Endothelial cell of umbilical vein (primary cell): ENCODE measurements around the gene RTP1. TPM values are rescaled to one million over a fixed set of nuclear protein-coding genes. Genes with fewer than 3 reads are reported as not detected.

ENCODE experiments used
- BruUV-seq: library from RNA; stranded (reverse); fragments of 400-500 nt; replicated peaks from 2 replicates; lab custom pipeline; 2021; lab: Mats Ljungman, UMichigan
- CTCF ChIA-PET: fragments of 300-600, 350-600 bp; sonication (Branson Sonifier 250); formaldehyde crosslinking; loops from one replicate; lab custom pipeline; 2021; ENCODE audit warnings: antibody characterized with exemption, inconsistent platforms; lab: Charles Lee
- POLR2A ChIA-PET: fragments of 300-600, 350-600 bp; sonication (Branson Sonifier 250); formaldehyde crosslinking; loops from one replicate; lab custom pipeline; 2021; ENCODE audit warnings: antibody characterized with exemption, inconsistent platforms; lab: Charles Lee
- DNase-seq: peaks from one replicate; pipeline ENCODE4 v3.0.0-alpha.2; 2011; ENCODE audit warnings: low read depth, low spot score
- FAIRE-seq: peaks from 2 replicates; lab custom pipeline; 2011; peaks lifted over from hg19 to GRCh38; lab: Jason Lieb, UNC
- H2AFZ ChIP-seq: 2 replicates; pipeline ENCODE4 v1.6.0; 2012; ENCODE audit warnings: low read depth, low read length, control low read depth, inconsistent platforms
- H3K27ac ChIP-seq: 2 replicates; pipeline ENCODE4 v1.5.1; 2011; ENCODE audit warnings: low read depth, mild to moderate bottlenecking, control low read depth, low read length, moderate library complexity; ENCODE audit not compliant: insufficient read depth
- H3K27me3 ChIP-seq, 2 experiments: 2 replicates each; pipeline versions ENCODE4 v1.6.0 to v1.6.1; 2011; ENCODE audit warnings: low read length in 2 of 2, mixed read lengths in 1 of 2; ENCODE audit not compliant: control insufficient read depth in 2 of 2, insufficient read depth in 2 of 2
- H3K36me3 ChIP-seq, 2 experiments: 2 replicates in 1 of 2; 3 replicates in 1 of 2; pipeline ENCODE4 v1.5.1; 2011; ENCODE audit warnings: low read length in 2 of 2, mild to moderate bottlenecking in 1 of 2, moderate library complexity in 1 of 2; ENCODE audit not compliant: control insufficient read depth in 2 of 2, insufficient read depth in 2 of 2; ENCODE audit errors: extremely low read depth in 1 of 2
- H3K4me1 ChIP-seq: 3 replicates; pipeline ENCODE4 v1.5.1; 2011; ENCODE audit warnings: mild to moderate bottlenecking, low read length; ENCODE audit not compliant: control insufficient read depth, insufficient read depth; ENCODE audit errors: extremely low read depth
- H3K4me2 ChIP-seq: 2 replicates; pipeline ENCODE4 v1.6.1; 2011; ENCODE audit warnings: low read length, control low read depth, mixed read lengths; ENCODE audit not compliant: insufficient read depth
- H3K4me3 ChIP-seq, 3 experiments: fragments of 200-600 bp in 1 of 3; sonication (generic), shearing (Covaris generic) in 1 of 3; replicated peaks in 1 of 3; 2 replicates each; pipeline ENCODE4 v1.5.1; 2011 to 2016; ENCODE audit warnings: control low read depth in 3 of 3, low read length in 3 of 3, mild to moderate bottlenecking in 2 of 3, inconsistent platforms in 1 of 3, low read depth in 1 of 3, moderate library complexity in 1 of 3; ENCODE audit not compliant: insufficient read depth in 1 of 3
- H3K79me2 ChIP-seq: 2 replicates; pipeline ENCODE4 v1.6.0; 2012; ENCODE audit warnings: low read length, inconsistent platforms; ENCODE audit not compliant: control insufficient read depth, insufficient read depth
- H3K9ac ChIP-seq: replicated peaks from 2 replicates; pipeline ENCODE3; 2011; ENCODE audit warnings: low read length, control low read depth; ENCODE audit not compliant: insufficient read depth; ENCODE audit errors: extremely low read depth
- H3K9me1 ChIP-seq: replicated peaks from 3 replicates; pipeline ENCODE4 v1.6.0; 2011; ENCODE audit warnings: mild to moderate bottlenecking, low read length; ENCODE audit not compliant: control insufficient read depth, insufficient read depth; ENCODE audit errors: extremely low read depth
- H3K9me3 ChIP-seq: replicated peaks from 2 replicates; pipeline ENCODE4 v1.5.1; 2012; ENCODE audit warnings: low read length, inconsistent platforms; ENCODE audit not compliant: control insufficient read depth, insufficient read depth
- H4K20me1 ChIP-seq: replicated peaks from 2 replicates; pipeline ENCODE3; 2011; ENCODE audit warnings: mild to moderate bottlenecking, low read length; ENCODE audit not compliant: control insufficient read depth, insufficient read depth; ENCODE audit errors: extremely low read depth
- EZH2 ChIP-seq: IDR thresholded peaks from 2 replicates; pipeline ENCODE4 v1.6.1; 2012; ENCODE audit warnings: borderline replicate concordance, low read depth, mild to moderate bottlenecking, moderate library complexity, low read length, inconsistent platforms; ENCODE audit not compliant: severe bottlenecking
- FOS ChIP-seq: IDR thresholded peaks from 2 replicates; pipeline ENCODE4 v1.6.1; 2011; ENCODE audit warnings: mild to moderate bottlenecking, low read length, moderate library complexity, borderline replicate concordance; ENCODE audit not compliant: insufficient read depth
- GATA2 ChIP-seq: IDR thresholded peaks from 2 replicates; pipeline ENCODE4 v1.7.0; 2011; ENCODE audit warnings: low read depth, mild to moderate bottlenecking, moderate library complexity, mixed read lengths, low read length; ENCODE audit not compliant: insufficient read length, insufficient read depth
- JUN ChIP-seq: IDR thresholded peaks from 2 replicates; pipeline ENCODE4 v1.6.1; 2011; ENCODE audit warnings: borderline replicate concordance, low read depth; ENCODE audit not compliant: insufficient read length, insufficient read depth
- MYC ChIP-seq: IDR thresholded peaks from one replicate; pipeline ENCODE4 v1.6.1; 2011; ENCODE audit warnings: mild to moderate bottlenecking, low read depth, low read length
- POLR2A ChIP-seq: IDR thresholded peaks from 2 replicates; pipeline ENCODE4 v1.6.1; 2012; ENCODE audit warnings: low read depth, mild to moderate bottlenecking, control low read depth, low read length
- POLR2AphosphoS5 ChIP-seq: IDR thresholded peaks from 2 replicates; pipeline ENCODE4 v1.6.1; 2012; ENCODE audit warnings: low read depth, mild to moderate bottlenecking, control low read depth, low read length, moderate library complexity; ENCODE audit not compliant: insufficient read depth
- dilution Hi-C: fragments of 300-500 bp; cut with MboI; formaldehyde crosslinking; loops from one replicate; pipeline ENCODE4 v1.15.0; 2019; ENCODE audit warnings: low sequenced_read_pairs; ENCODE audit not compliant: extremely low pct_ligation_motif_present
- intact Hi-C: fragments of 100-400 bp; cut with micrococcal nuclease; formaldehyde crosslinking; loops from one replicate; pipeline ENCODE4 v1.10.0; 2022
- polyA plus RNA-seq, 4 experiments: library from polyadenylated mRNA; depleted of rRNA in 3 of 4; stranded (reverse) in 3 of 4; unstranded in 1 of 4; fragments of >200 nt; gene quantifications; 2 replicates each; pipeline versions ENCODE4 v1.2.1 to v1.2.3, GENCODE V29; 2011 to 2012; ENCODE audit warnings: missing spikeins in 1 of 4
- total RNA-seq: library from RNA; stranded (reverse); gene quantifications from 2 replicates; pipeline ENCODE4 v1.2.3, GENCODE V29; 2021
- TF ChIP-seq, protein P1 (sequence below): IDR thresholded peaks from 2 replicates; pipeline ENCODE4 v1.6.1; 2011; ENCODE audit not compliant: insufficient read depth, insufficient read length
- TF ChIP-seq, protein P2 (sequence below), 2 donors: IDR thresholded peaks; 1 replicate in 1 of 2; 2 replicates in 1 of 2; pipeline ENCODE4 v1.5.1; 2011; ENCODE audit warnings: low read length in 2 of 2, mild to moderate bottlenecking in 2 of 2, moderate library complexity in 2 of 2, control low read depth in 1 of 2, inconsistent platforms in 1 of 2, low read depth in 1 of 2; ENCODE audit not compliant: insufficient read depth in 1 of 2; ENCODE audit errors: extremely low read depth in 1 of 2

Gene RTP1
- total and polyA plus RNA-seq, 2 donors (not counting 3 experiments of a cell fraction or from before 2014, with no cell fraction given), result not detected

DNA sequence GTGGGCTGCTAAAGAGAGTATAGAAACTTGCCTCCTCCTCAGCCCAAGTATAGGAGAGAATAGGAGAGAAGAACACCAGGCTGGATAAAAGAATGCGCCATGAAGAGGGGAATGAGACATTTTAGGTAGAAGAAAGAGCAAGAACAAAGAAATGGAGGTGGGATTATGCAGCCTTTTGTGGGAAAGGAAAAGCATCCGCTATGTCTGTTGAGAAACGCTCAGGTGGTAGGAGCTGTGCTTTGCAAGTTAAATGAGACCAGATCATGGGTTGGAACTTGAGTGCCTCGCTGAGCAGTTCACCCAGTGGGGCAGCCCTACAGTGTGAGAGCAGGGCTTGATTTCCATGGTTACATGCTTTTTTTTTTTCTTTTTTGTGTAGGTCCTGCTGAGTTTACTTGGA lies 11.5 kb upstream of the RTP1 start:
- H2AFZ ChIP-seq, result no peak overlapping the region
- H3K4me3 ChIP-seq, result no peak overlapping the region
- H3K9me3 ChIP-seq, result no peaks in the 10 kb centered on the region
- dilution Hi-C loops, result no loop called here
- POLR2A ChIA-PET, result no interaction called here
- FAIRE-seq (no peak), DNase-seq (no peak)
- no peaks in the 10 kb centered on the region for H3K9me1 ChIP-seq
- H4K20me1 ChIP-seq, result no peaks in the 10 kb centered on the region
- H3K27me3 ChIP-seq, result peaks cover 0 to 3% of the 10 kb centered on the region in 2 experiments
- no peaks in the 10 kb centered on the region for H3K79me2 ChIP-seq
- no peak overlapping the region for H3K27ac ChIP-seq
- BruUV-seq, result no TSS peak
- intact Hi-C loops, result no loop called here
- no peaks in the 10 kb centered on the region for H3K4me1 ChIP-seq
- TF ChIP-seq POLR2A (no peak), EZH2 (no peak), FOS (no peak), MYC (no peak), POLR2AphosphoS5 (no peak), GATA2 (no peak), JUN (no peak)
- TF ChIP-seq, protein P1, sequence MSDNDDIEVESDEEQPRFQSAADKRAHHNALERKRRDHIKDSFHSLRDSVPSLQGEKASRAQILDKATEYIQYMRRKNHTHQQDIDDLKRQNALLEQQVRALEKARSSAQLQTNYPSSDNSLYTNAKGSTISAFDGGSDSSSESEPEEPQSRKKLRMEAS, result no peak
- TF ChIP-seq, protein P2, sequence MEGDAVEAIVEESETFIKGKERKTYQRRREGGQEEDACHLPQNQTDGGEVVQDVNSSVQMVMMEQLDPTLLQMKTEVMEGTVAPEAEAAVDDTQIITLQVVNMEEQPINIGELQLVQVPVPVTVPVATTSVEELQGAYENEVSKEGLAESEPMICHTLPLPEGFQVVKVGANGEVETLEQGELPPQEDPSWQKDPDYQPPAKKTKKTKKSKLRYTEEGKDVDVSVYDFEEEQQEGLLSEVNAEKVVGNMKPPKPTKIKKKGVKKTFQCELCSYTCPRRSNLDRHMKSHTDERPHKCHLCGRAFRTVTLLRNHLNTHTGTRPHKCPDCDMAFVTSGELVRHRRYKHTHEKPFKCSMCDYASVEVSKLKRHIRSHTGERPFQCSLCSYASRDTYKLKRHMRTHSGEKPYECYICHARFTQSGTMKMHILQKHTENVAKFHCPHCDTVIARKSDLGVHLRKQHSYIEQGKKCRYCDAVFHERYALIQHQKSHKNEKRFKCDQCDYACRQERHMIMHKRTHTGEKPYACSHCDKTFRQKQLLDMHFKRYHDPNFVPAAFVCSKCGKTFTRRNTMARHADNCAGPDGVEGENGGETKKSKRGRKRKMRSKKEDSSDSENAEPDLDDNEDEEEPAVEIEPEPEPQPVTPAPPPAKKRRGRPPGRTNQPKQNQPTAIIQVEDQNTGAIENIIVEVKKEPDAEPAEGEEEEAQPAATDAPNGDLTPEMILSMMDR (IDR thresholded peaks at IDR 0.05; ENCODE audit: extremely low read depth in 1 of 2, insufficient read depth in 1 of 2, low read depth in 1 of 2, low read length in 2 of 2), result no peak
- H3K4me2 ChIP-seq, result no peak overlapping the region
- no peak overlapping the region for H3K9ac ChIP-seq
- CTCF ChIA-PET, result interaction anchor here (1.3 kb wide), 1 partner anchor 21 kb away, joined by 5 read pairs; no protein-coding TSS in a partner anchor
- H3K36me3 ChIP-seq, result no peaks in the 10 kb centered on the region
